Psoas muscle (tissue), 8 donors: ENCODE measurements around the gene C2orf68. TPM values are rescaled to one million over a fixed set of nuclear protein-coding genes. Genes with fewer than 3 reads are reported as not detected.
"Not testable (repeated sequence)": the region's sequence is repeated elsewhere in the genome, so short reads cannot be mapped to it uniquely, and the experiment has no call there.

ENCODE experiments used
- ATAC-seq, 4 donors: fragments of 200-7000 bp; cut with Tn5 transposase; one replicate each; pipeline ENCODE4 v1.9.1; 2020; ENCODE audit warnings: moderate library complexity in 3 of 4, mild to moderate bottlenecking in 2 of 4
- DNase-seq, 2 donors: peaks; one replicate each; pipeline ENCODE4 v3.0.0-alpha.2; 2020
- H3K27ac ChIP-seq: fragments of 200-600 bp; one replicate; pipeline ENCODE4 v1.8.0; 2022
- H3K27me3 ChIP-seq, 3 donors: fragments of 200-600 bp in 1 of 3; one replicate each; pipeline versions ENCODE4 v1.6.1 to v1.8.0; 2013 to 2022; ENCODE audit warnings: low read length in 2 of 3, mild to moderate bottlenecking in 2 of 3, moderate library complexity in 1 of 3; ENCODE audit not compliant: insufficient read depth in 3 of 3
- H3K36me3 ChIP-seq, 2 donors: fragments of 200-600 bp in 1 of 2; one replicate each; pipeline versions ENCODE4 v1.6.1 to v1.8.0; 2013 to 2022; ENCODE audit warnings: low read depth in 1 of 2, mild to moderate bottlenecking in 1 of 2, moderate library complexity in 1 of 2; ENCODE audit not compliant: insufficient read depth in 1 of 2
- H3K4me1 ChIP-seq: fragments of 200-600 bp; one replicate; pipeline ENCODE4 v1.8.0; 2022
- H3K4me3 ChIP-seq: fragments of 200-600 bp; one replicate; pipeline ENCODE4 v1.8.0; 2022; ENCODE audit warnings: mild to moderate bottlenecking
- H3K9me3 ChIP-seq: fragments of 200-600 bp; one replicate; pipeline ENCODE4 v1.8.0; 2022
- WGBS, 3 donors: extraction: QIAGEN DNeasy Blood & Tissue Kit; methylation state at CpG; one replicate each; pipeline versions ENCODE4 v1.1.6 to v1.1.7; 2013; 5-methylcytosine and 5-hydroxymethylcytosine counted together
- intact Hi-C, 2 donors: fragments of 100-400 bp; cut with DNase I; formaldehyde crosslinking; loops; one replicate each; pipeline versions ENCODE4 v1.11.0 to v1.14.2; 2022
- polyA plus RNA-seq, 3 donors: library from polyadenylated mRNA; stranded (reverse); fragments of 200-250 nt; gene quantifications; one replicate each; pipeline ENCODE4 v1.2.3, GENCODE V29; 2013
- total RNA-seq, 4 donors: library from RNA; stranded (reverse); fragmentation: NEBNext Ultra II Directional in 2 of 4; extraction: Animal tissue kit (Norgen Biotek cat#: 25700) in 2 of 4; gene quantifications; one replicate each; pipeline versions ENCODE4 v1.2.1 to v1.2.4, GENCODE V29; 2021 to 2023
- TF ChIP-seq, protein P1 (sequence below): fragments of 200-600 bp; IDR thresholded peaks from one replicate; pipeline ENCODE4 v1.8.0; 2022; ENCODE audit warnings: antibody characterized with exemption
- donor health status: healthy with polysubstance abuse.
- donor health status: DM: no; HTN: no; CAD: no; lungs with moderate emphysema.
- donor health status: Bipolar disorder and iron deficiency.
- donor health status: healthy.
- donor health status: DM: yes; HTN: yes; CAD: no.
- donor health status: DM: no; HTN: no; CAD: no.
- donor health status: DM: no; HTN: no; CAD: no.
- donor health status: DM: yes; HTN: yes; CAD: no.

The C2orf68 gene
- total and polyA plus RNA-seq, 7 donors = 26.9 to 76.0 (median 45.6) TPM

DNA sequence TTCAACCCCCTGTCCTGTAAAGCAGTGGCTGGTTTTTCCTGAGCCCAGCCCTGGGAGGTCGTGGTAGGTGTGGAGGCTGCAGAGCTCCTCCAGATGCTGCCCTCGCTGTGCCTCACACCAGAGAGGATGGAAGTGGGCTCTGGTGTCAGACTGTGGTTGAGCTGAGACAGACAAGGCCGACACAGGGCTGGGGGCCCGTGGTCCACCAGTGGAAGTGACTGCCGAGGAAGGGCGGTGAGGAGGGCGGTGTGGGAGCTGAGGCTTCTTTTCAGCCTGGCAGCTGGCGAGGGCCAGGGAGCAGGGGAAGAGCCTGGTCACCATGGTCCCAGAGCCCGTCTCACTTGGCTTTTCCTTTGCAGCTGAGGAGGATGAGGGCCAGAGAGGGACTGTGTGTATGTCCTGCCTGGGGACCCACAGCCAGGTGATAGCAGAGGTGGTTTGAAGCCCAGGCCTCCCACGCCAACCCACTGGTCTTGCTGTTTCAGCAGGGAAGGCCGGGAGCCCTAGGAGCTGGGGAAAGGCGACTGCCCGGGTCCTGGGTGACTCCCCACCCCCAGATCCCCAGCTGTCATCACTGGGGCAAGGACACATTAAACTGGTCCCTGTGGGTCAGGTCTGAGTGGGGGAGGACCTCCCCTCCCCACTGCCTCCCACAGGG lies 47.6 kb upstream of the C2orf68 start:
- no peaks in the 10 kb centered on the region for H3K27me3 ChIP-seq
- intact Hi-C loops = no loop called here
- 90 to 93% (median 91%) methylated on average over 13 of the region's 13 CpGs for WGBS, 3 donors
- peaks cover 0 to 25% of the 10 kb centered on the region in 2 donors for H3K36me3 ChIP-seq
- H3K4me1 ChIP-seq = no peaks in the 10 kb centered on the region
- ATAC-seq = no peak
- no peaks in the 10 kb centered on the region for H3K9me3 ChIP-seq
- DNase-seq = no peak
- no peak overlapping the region for H3K4me3 ChIP-seq
- no peak overlapping the region for H3K27ac ChIP-seq
- TF ChIP-seq, protein P1, sequence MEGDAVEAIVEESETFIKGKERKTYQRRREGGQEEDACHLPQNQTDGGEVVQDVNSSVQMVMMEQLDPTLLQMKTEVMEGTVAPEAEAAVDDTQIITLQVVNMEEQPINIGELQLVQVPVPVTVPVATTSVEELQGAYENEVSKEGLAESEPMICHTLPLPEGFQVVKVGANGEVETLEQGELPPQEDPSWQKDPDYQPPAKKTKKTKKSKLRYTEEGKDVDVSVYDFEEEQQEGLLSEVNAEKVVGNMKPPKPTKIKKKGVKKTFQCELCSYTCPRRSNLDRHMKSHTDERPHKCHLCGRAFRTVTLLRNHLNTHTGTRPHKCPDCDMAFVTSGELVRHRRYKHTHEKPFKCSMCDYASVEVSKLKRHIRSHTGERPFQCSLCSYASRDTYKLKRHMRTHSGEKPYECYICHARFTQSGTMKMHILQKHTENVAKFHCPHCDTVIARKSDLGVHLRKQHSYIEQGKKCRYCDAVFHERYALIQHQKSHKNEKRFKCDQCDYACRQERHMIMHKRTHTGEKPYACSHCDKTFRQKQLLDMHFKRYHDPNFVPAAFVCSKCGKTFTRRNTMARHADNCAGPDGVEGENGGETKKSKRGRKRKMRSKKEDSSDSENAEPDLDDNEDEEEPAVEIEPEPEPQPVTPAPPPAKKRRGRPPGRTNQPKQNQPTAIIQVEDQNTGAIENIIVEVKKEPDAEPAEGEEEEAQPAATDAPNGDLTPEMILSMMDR = no peak

DNA sequence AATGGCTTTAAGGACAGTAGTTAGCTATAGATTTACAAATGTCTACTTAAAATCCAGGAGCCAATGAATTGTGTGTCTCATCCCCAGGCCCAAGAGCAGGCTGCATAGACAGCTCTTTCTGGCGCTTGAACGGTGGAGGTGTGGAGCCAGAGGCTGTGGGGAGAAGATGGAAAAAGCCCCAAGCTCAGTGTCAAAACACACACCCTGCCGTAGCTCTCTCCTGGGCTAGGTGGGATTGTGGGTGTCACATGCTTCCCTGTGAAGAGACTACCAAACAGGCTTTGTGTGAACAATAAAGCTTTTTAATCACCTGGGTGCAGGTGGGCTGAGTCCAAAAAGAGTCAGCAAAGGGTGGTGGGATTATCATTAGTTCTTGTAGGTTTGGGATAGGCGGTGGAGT lies 45.5 kb upstream of the C2orf68 start:
- H3K36me3 ChIP-seq = peaks cover 0 to 37% of the 10 kb centered on the region in 2 donors
- DNase-seq, ATAC-seq, H3K4me1 ChIP-seq, H3K9me3 ChIP-seq, intact Hi-C loops, H3K27me3 ChIP-seq, H3K4me3 ChIP-seq, H3K27ac ChIP-seq: not testable (repeated sequence)
- 91 to 93% (median 92%) methylated on average over 4 of the region's 4 CpGs for WGBS, 3 donors

DNA sequence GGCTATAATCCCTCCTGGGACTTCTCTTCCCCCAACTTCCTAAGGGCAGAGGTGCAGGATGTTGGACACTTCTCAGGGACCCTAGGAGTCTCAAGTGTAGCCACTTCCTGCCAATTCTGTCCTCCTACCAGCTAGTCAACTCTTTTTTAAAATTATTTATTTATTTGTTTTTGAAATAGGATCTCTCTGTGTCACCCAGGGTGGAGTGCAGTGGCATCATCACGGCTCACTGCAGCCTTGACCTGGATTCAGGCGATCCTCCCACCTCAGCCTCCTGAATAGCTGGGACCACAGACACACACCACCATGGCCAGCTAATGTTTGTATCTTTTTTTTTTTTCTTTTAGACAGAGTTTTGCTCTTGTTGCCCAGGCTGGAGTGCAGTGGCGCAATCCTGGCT lies 44.6 kb upstream of the C2orf68 start:
- H3K27me3 ChIP-seq = no peaks in the 10 kb centered on the region
- TF ChIP-seq, protein P1 = no peak
- no peaks in the 10 kb centered on the region for H3K4me1 ChIP-seq
- no peak overlapping the region for H3K27ac ChIP-seq
- WGBS, 3 donors = 80 to 83% (median 83%) methylated on average over 3 of the region's 3 CpGs
- H3K9me3 ChIP-seq = no peaks in the 10 kb centered on the region
- intact Hi-C loops = no loop called here
- no peak overlapping the region for H3K4me3 ChIP-seq
- DNase-seq (no peak), ATAC-seq (peak in 1 of 4 donors; percentile 13)
- H3K36me3 ChIP-seq = peaks cover 0 to 46% of the 10 kb centered on the region in 2 donors

DNA sequence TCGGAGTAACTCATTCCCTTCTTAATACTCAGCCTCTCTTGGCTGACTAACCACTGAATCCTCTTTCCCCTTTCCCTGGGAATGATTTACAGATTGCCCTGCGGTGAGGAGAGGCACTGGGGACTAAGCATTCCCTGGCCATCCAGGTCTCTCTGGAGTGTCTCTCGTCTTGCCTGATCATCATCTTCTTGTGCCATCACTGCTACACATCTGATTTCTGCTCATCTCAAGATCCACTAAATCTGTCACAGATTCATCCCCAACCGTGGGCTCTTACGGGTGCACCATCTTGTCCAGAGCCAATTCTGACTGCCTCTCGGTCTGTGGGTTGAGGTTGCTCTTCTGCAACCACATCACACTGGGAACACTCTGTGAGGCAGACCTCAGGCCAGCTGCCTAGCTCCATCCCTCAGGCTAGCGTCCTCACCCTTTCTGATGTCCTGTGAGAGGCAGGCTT lies 44.1 kb upstream of the C2orf68 start:
- Histone ChIP-seq H3K4me3 (no peak overlapping the region), H3K36me3 (peaks cover 0 to 51% of the 10 kb centered on the region in 2 donors), H3K4me1 (no peaks in the 10 kb centered on the region), H3K27ac (no peak overlapping the region), H3K9me3 (no peaks in the 10 kb centered on the region), H3K27me3 (no peaks in the 10 kb centered on the region)
- ATAC-seq = peak in 1 of 4 donors; percentile 25
- DNase-seq = no peak
- intact Hi-C loops = no loop called here
- TF ChIP-seq, protein P1 = no peak
- 78 to 83% (median 79%) methylated on average over 7 of the region's 7 CpGs for WGBS, 3 donors

DNA sequence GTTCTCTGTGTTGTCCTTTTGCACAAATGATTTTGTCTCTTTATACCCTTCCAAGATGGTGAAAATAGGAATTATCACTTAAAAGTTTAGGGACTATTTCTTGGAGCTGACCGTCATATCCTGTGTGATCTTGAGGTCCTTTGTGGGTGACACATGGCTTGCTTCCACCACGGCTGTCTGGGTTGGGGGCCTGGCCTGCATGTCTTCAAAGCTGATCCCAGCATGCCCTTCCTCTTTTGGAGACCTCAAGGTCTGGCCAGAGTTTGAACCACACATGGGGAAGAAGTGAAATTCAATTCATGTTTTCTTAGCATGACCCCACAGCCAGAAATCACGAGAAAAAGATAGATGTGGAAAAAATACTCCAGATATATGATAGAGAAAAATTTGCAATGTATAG lies 42.1 kb upstream of the C2orf68 start:
- no peak for ATAC-seq
- Histone ChIP-seq H3K4me1 (no peaks in the 10 kb centered on the region), H3K36me3 (peaks cover 6 to 68% of the 10 kb centered on the region in 2 donors), H3K4me3 (no peak overlapping the region), H3K27me3 (no peaks in the 10 kb centered on the region), H3K27ac (no peak overlapping the region), H3K9me3 (no peaks in the 10 kb centered on the region)
- TF ChIP-seq, protein P1 = no peak
- intact Hi-C loops = no loop called here
- 88 to 90% (median 89%) methylated on average over 3 of the region's 3 CpGs for WGBS, 3 donors
- DNase-seq = no peak
